Small intestine (tissue), 7 donors: ENCODE data around the gene TMEM259. TPM values are rescaled to one million over a fixed set of nuclear protein-coding genes. Genes with fewer than 3 reads are reported as not detected.

Source experiments
- DNase-seq, 2 donors: peaks; one replicate each; pipeline versions ENCODE4 v3.0.0 to v3.0.0-alpha.2; 2013
- FAIRE-seq: peaks from 2 replicates; lab custom pipeline; 2012; peaks lifted over from hg19 to GRCh38; lab: Jason Lieb, UNC
- H3K27ac ChIP-seq, 3 donors: one replicate each; pipeline ENCODE4 v1.5.1; 2013; ENCODE audit warnings: low read length in 2 of 3, mild to moderate bottlenecking in 2 of 3, control low read depth in 1 of 3, inconsistent platforms in 1 of 3, low read depth in 1 of 3, moderate library complexity in 1 of 3
- H3K27me3 ChIP-seq, 3 donors: one replicate each; pipeline ENCODE4 v1.6.1; 2013; ENCODE audit warnings: low read length in 3 of 3, inconsistent platforms in 1 of 3; ENCODE audit not compliant: control insufficient read depth in 3 of 3, insufficient read depth in 3 of 3
- H3K36me3 ChIP-seq, 3 donors: one replicate each; pipeline ENCODE4 v1.6.1; 2013; ENCODE audit warnings: low read length in 3 of 3, inconsistent platforms in 1 of 3, low read depth in 1 of 3, mild to moderate bottlenecking in 1 of 3, moderate library complexity in 1 of 3; ENCODE audit not compliant: control insufficient read depth in 3 of 3, insufficient read depth in 2 of 3
- H3K4me1 ChIP-seq, 3 donors: one replicate each; pipeline ENCODE4 v1.6.1; 2013; ENCODE audit warnings: low read length in 2 of 3, inconsistent platforms in 1 of 3, low read depth in 1 of 3, mild to moderate bottlenecking in 1 of 3, moderate library complexity in 1 of 3; ENCODE audit not compliant: control insufficient read depth in 3 of 3, insufficient read depth in 2 of 3
- H3K4me3 ChIP-seq, 3 donors: one replicate each; pipeline ENCODE4 v1.5.1; 2013; ENCODE audit warnings: low read length in 3 of 3, control low read depth in 1 of 3, inconsistent platforms in 1 of 3, low read depth in 1 of 3, mild to moderate bottlenecking in 1 of 3, moderate library complexity in 1 of 3
- H3K9me3 ChIP-seq, 2 donors: one replicate each; pipeline ENCODE4 v1.6.1; 2013; ENCODE audit warnings: low read depth in 1 of 2, low read length in 1 of 2; ENCODE audit not compliant: control insufficient read depth in 2 of 2, insufficient read depth in 1 of 2
- WGBS, 3 donors: extraction: QIAGEN DNeasy Blood & Tissue Kit; methylation state at CpG; one replicate each; pipeline ENCODE4 v1.1.7; 2013; 5-methylcytosine and 5-hydroxymethylcytosine counted together
- polyA plus RNA-seq, 4 donors: library from polyadenylated mRNA; stranded (reverse) in 3 of 4; unstranded in 1 of 4; fragments of 200-250 nt in 3 of 4; fragments of 120-200 nt in 1 of 4; gene quantifications; one replicate each; pipeline versions ENCODE4 v1.2.1 to v1.2.3, GENCODE V29; 2013
- donor health status: healthy with polysubstance abuse.
- donor health status: control.
- donor health status: control.
- donor health status: Bipolar disorder and iron deficiency.
- donor health status: healthy.

The TMEM259 gene
- polyA plus RNA-seq, 4 donors = 123 to 313 (median 186) TPM

- WGBS, 3 donors = 67 to 82% (median 71%) methylated on average over 10 of the region's 10 CpGs
- H3K4me1 ChIP-seq = peaks cover 0 to 13% (median 0%) of the 10 kb centered on the region in 3 donors
- H3K27ac ChIP-seq = no peak overlapping the region
- no peak overlapping the region for H3K4me3 ChIP-seq
- H3K27me3 ChIP-seq = no peaks in the 10 kb centered on the region
- FAIRE-seq (no peak), DNase-seq (peak in 1 of 2 donors; percentile 33)
- peaks cover 0 to 53% (median 3%) of the 10 kb centered on the region in 3 donors for H3K36me3 ChIP-seq
- H3K9me3 ChIP-seq = no peaks in the 10 kb centered on the region
Measured at GRCh38 chr19:976476-976875, 44.4 kb downstream of the TMEM259 start.

GRCh38 chr19:974564-975257 is 46.2 kb downstream of the TMEM259 start:
- 80 to 85% (median 84%) methylated on average over 31 to 37 of the region's 37 CpGs for WGBS, 3 donors
- Histone ChIP-seq H3K4me3 (no peak overlapping the region), H3K36me3 (peaks cover 3 to 71% (median 6%) of the 10 kb centered on the region in 3 donors), H3K9me3 (peaks cover 2 to 13% of the 10 kb centered on the region in 2 donors), H3K27me3 (no peaks in the 10 kb centered on the region), H3K4me1 (peaks cover 0 to 6% (median 0%) of the 10 kb centered on the region in 3 donors), H3K27ac (no peak overlapping the region)
- no peak for FAIRE-seq
- peak in 1 of 2 donors; percentile 27 for DNase-seq

- H3K9me3 ChIP-seq = peaks cover 2 to 13% of the 10 kb centered on the region in 2 donors
- peaks cover 3 to 78% (median 6%) of the 10 kb centered on the region in 3 donors for H3K36me3 ChIP-seq
- DNase-seq (no peak), FAIRE-seq (no peak)
- no peaks in the 10 kb centered on the region for H3K4me1 ChIP-seq
- H3K27me3 ChIP-seq = no peaks in the 10 kb centered on the region
- WGBS, 3 donors = 81 to 87% (median 82%) methylated on average over 27 to 29 of the region's 29 CpGs
- H3K4me3 ChIP-seq = no peak overlapping the region
- H3K27ac ChIP-seq = no peak overlapping the region
Measured at GRCh38 chr19:973726-974563, 47.0 kb downstream of the TMEM259 start.

DNA sequence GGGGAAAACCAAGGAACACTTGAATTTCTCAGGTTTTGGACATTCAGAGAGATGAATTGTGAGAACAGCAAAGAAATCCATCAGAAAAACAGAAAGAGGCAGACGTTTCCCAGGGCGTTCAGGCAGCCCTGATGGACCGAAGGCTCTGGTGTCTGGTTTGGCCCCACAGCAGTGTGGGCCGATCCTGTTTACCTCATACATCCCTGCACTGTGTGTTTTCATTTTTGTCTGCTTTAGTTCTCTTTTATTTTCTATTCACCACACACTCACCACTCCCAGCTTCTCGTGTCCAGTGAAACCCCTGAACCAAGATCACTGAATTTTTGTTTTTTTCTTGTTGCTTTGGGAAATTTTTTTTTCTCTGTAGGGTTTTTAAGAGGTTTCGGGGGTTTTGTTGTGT is 48.6 kb downstream of the TMEM259 start:
- Histone ChIP-seq H3K4me1 (no peaks in the 10 kb centered on the region), H3K27ac (no peak overlapping the region), H3K9me3 (peaks cover 2 to 13% of the 10 kb centered on the region in 2 donors), H3K4me3 (no peak overlapping the region), H3K36me3 (peaks cover 5 to 89% (median 6%) of the 10 kb centered on the region in 3 donors), H3K27me3 (no peaks in the 10 kb centered on the region)
- DNase-seq (no peak), FAIRE-seq (no peak)
- 94 to 99% (median 94%) methylated on average over 6 of the region's 6 CpGs for WGBS, 3 donors

DNA sequence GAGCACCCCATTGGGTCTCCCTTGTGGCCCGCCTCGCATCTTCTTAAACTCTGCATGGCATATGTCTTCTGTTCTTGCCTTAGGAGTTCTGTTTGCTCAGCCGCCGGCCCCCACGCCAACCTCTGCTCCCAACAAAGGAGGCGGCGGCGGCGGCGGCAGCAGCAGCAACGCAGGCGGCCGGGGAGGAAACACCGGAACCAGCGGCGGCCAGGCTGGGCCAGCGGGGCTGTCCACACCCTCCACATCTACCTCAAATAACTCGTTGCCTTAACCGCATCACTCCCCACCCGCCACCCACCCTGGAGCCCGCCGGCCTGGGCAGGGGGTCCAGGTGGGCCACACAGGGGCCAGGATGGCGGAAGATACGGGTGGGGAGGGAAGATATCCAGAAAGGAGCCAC is 49.1 kb downstream of the TMEM259 start:
- no peak for DNase-seq
- Histone ChIP-seq H3K9me3 (peaks cover 2 to 15% of the 10 kb centered on the region in 2 donors), H3K4me1 (no peaks in the 10 kb centered on the region), H3K27ac (no peak overlapping the region), H3K4me3 (no peak overlapping the region), H3K36me3 (peaks cover 5 to 91% (median 6%) of the 10 kb centered on the region in 3 donors), H3K27me3 (no peaks in the 10 kb centered on the region)
- FAIRE-seq = no peak
- WGBS, 3 donors = 94 to 97% (median 96%) methylated on average over 21 to 24 of the region's 24 CpGs

DNA sequence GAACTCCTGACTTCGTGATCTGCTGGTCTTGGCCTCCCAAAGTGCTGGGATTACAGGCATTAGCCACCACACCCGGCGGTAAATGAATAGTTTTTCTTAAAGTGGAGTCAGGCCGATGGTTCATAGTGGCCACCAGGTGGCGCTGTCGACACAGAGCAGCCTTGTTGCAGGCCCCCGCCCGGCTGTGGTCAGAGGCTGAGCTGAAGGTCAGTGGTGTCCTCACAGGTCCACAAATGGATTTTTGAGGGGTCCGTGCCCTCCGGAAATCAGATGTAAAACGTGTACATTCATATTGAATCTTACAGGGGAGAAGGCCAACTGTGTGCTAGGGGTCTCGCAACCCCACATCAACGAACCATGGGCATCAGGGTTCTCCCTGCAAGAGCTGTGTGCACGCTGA is 50.2 kb downstream of the TMEM259 start:
- FAIRE-seq (no peak), DNase-seq (peak in 1 of 2 donors; percentile 51)
- Histone ChIP-seq H3K27ac (no peak overlapping the region), H3K27me3 (no peaks in the 10 kb centered on the region), H3K4me3 (no peak overlapping the region), H3K36me3 (peaks cover 6 to 94% (median 9%) of the 10 kb centered on the region in 3 donors), H3K4me1 (no peaks in the 10 kb centered on the region), H3K9me3 (peaks cover 2 to 20% of the 10 kb centered on the region in 2 donors)
- 95 to 97% (median 96%) methylated on average over 14 of the region's 14 CpGs for WGBS, 3 donors

DNA sequence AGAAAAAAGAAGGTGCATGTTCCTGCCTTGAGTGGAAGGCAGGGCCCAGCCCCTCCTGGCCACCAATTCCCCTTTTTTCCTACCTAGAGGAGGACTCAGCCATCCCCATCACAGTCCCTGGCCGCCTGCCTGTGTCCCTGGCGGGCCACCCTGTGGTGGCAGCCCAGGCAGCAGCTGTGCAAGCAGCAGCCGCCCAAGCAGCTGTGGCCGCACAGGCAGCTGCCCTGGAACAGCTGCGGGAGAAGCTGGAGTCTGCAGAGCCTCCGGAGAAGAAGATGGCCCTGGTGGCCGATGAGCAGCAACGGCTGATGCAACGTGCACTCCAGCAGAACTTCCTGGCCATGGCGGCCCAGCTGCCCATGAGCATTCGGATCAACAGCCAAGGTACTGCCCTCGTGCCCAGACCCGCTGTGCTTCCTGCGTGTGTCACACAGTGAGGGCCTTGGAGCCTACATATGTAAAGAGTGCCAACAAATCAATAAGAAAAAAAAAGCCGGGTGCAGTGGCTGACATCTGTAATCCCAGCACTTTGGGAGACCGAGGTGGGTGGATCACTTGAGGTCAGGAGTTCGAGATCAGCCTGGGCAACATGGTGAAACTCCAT is 54.3 kb downstream of the TMEM259 start:
- DNase-seq (peak in 1 of 2 donors; percentile 24), FAIRE-seq (no peak)
- 92 to 94% (median 93%) methylated on average over 17 of the region's 17 CpGs for WGBS, 3 donors
- Histone ChIP-seq H3K27me3 (no peaks in the 10 kb centered on the region), H3K27ac (no peak overlapping the region), H3K4me1 (peaks cover 0 to 21% (median 0%) of the 10 kb centered on the region in 3 donors), H3K9me3 (peaks cover 2 to 23% of the 10 kb centered on the region in 2 donors), H3K4me3 (no peak overlapping the region), H3K36me3 (peaks cover 6 to 99% (median 7%) of the 10 kb centered on the region in 3 donors)
